ENCODE measurements around the gene NEU1.
"Not testable (repeated sequence)": the region's sequence is repeated elsewhere in the genome, so short reads cannot be mapped to it uniquely, and the experiment has no call there.

NEU1 gene

GRCh38 chr6:31874084-31874670 is 11.6 kb upstream of the NEU1 start:
- DNase-seq (ENCODE audit: low spot score), result no peak

GRCh38 chr6:31871046-31871659 is 8.5 kb upstream of the NEU1 start:
- DNase-seq (ENCODE audit: low spot score), result no peak

GRCh38 chr6:31870385-31870921 is 7.8 kb upstream of the NEU1 start:
- no peak for DNase-seq (ENCODE audit: low spot score)

- no peak for DNase-seq (ENCODE audit: low spot score)
These were observed 6.7 kb upstream of the NEU1 start for GRCh38 chr6:31869343-31869742.

- DNase-seq (ENCODE audit: low spot score), result not testable (repeated sequence)
These were observed 6.0 kb upstream of the NEU1 start for GRCh38 chr6:31868658-31868971.

- DNase-seq (ENCODE audit: low spot score), result no peak
These were observed 2.8 kb upstream of the NEU1 start for GRCh38 chr6:31865205-31866118.

GRCh38 chr6:31864818-31865204 is 2.2 kb upstream of the NEU1 start:
- DNase-seq (ENCODE audit: low spot score), result no peak

GRCh38 chr6:31864123-31864562 is 1.5 kb upstream of the NEU1 start:
- not testable (repeated sequence) for DNase-seq (ENCODE audit: low spot score)

- DNase-seq (ENCODE audit: low spot score), result no peak
These were observed 690 bp downstream of the NEU1 start for GRCh38 chr6:31861919-31862343.

- no peak for DNase-seq (ENCODE audit: low spot score)
These were observed 1.5 kb downstream of the NEU1 start for GRCh38 chr6:31861150-31861549.

- DNase-seq (ENCODE audit: low spot score), result no peak
These were observed 2.3 kb downstream of the NEU1 start for GRCh38 chr6:31860349-31860748.

- DNase-seq (ENCODE audit: low spot score), result no peak
These were observed 2.7 kb downstream of the NEU1 start for GRCh38 chr6:31859923-31860322.

GRCh38 chr6:31858707-31859106 is 3.9 kb downstream of the NEU1 start:
- no peak for DNase-seq (ENCODE audit: low spot score)

- DNase-seq (ENCODE audit: low spot score), result not testable (repeated sequence)
These were observed 4.8 kb downstream of the NEU1 start for GRCh38 chr6:31857774-31858173.

- DNase-seq (ENCODE audit: low spot score), result not testable (repeated sequence)
These were observed 10.5 kb downstream of the NEU1 start for GRCh38 chr6:31851980-31852718.

- no peak for DNase-seq (ENCODE audit: low spot score)
These were observed 11.2 kb downstream of the NEU1 start for GRCh38 chr6:31851485-31851832.

GRCh38 chr6:31850765-31851484 is 11.7 kb downstream of the NEU1 start:
- DNase-seq (ENCODE audit: low spot score), result no peak

- no peak for DNase-seq (ENCODE audit: low spot score)
These were observed 15.2 kb downstream of the NEU1 start for GRCh38 chr6:31847276-31847978.

- no peak for DNase-seq (ENCODE audit: low spot score)
These were observed 18.1 kb downstream of the NEU1 start for GRCh38 chr6:31844507-31844906.

GRCh38 chr6:31842053-31842452 is 20.6 kb downstream of the NEU1 start:
- no peak for DNase-seq (ENCODE audit: low spot score)

- DNase-seq (ENCODE audit: low spot score), result not testable (repeated sequence)
These were observed 22.9 kb downstream of the NEU1 start for GRCh38 chr6:31839779-31840126.
